ENCODE results near the gene MYL10. TPM values are rescaled to one million over a fixed set of nuclear protein-coding genes. Genes with fewer than 3 reads are reported as not detected.

Gene MYL10
- polyA plus RNA-seq, 4 donors: not detected

DNA sequence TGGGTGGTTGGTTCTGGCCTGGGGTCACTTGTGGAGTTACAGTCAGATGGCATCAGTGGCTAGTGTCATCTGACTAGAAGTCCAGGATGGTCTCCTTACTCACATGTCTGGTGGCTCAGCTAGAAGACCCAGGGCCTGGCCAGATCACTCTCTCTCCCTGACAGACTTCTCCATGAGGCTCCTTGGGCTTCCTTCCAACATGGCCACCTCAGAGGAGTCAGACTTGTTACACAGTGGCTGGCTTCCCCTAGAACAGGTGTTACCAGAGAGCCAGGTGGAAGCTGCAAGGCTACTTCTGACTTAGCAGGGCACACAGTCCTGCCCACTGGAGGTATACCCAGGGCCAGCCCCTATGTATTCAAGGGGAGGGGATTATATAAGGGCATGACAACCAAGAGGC lies 44.2 kb upstream of the MYL10 start:
- FAIRE-seq: no peak
- no peak for DNase-seq
- H3K9me3 ChIP-seq (ENCODE audit: control insufficient read depth in 2 of 2, insufficient read depth in 1 of 2, low read depth in 1 of 2, low read length in 1 of 2): peaks cover 0 to 7% of the 10 kb centered on the region in 2 donors
- H3K4me3 ChIP-seq (ENCODE audit: low read depth in 1 of 3, low read length in 3 of 3): no peak overlapping the region
- H3K27me3 ChIP-seq (ENCODE audit: control insufficient read depth in 3 of 3, insufficient read depth in 3 of 3, low read length in 3 of 3): no peaks in the 10 kb centered on the region
- H3K36me3 ChIP-seq (ENCODE audit: control insufficient read depth in 3 of 3, insufficient read depth in 2 of 3, low read depth in 1 of 3, low read length in 3 of 3): no peaks in the 10 kb centered on the region
- H3K27ac ChIP-seq (ENCODE audit: low read depth in 1 of 3, low read length in 2 of 3): no peak overlapping the region
- no peaks in the 10 kb centered on the region for H3K4me1 ChIP-seq (ENCODE audit: control insufficient read depth in 3 of 3, insufficient read depth in 2 of 3, low read depth in 1 of 3, low read length in 2 of 3)

DNA sequence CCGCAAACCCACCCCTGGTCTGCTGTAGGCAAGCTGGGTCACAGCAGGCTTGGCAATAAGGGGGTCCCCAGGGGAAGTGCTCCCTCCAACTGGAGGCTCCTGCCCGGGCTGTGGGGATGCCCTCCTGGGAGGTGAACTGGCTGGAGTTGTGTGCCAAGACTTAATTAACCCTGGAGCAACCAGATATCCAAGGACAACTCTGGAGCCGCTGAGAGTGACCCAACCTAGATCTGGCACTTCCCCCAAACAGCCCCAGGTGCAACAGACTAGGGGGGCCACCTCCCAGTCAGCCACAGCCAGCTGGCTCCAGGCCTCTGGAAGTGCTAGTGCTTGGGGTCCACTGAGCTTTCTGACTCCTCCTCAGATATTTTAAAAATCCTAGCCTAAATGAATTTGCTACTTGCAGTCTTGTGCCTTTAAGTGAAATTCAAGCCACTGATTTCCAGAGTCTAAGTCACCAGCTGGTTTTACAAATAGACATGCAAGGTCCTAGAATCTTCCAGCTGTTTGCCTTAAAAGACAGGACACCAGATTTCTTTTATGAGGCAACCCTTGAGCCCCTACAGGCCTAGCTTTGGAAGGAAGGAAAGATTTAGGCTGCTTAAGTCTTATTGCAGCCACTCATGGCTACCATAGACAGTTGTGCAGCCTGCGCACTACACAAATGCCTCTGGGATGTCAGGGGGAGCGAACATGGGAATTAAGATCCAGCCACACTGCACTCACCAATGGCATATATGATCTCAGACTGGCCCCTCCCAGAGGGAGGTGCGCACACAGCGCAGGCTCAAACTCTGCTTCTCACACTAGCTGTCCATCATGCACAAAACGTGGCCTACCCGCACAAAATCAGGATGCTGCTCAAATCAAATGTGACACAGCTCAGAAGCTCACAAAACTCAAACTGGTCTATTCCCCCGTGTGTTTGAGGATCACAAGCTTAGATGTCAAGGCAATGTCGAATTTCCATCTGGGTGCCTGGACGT lies 42.6 kb upstream of the MYL10 start:
- Histone ChIP-seq H3K27me3 (ENCODE audit: control insufficient read depth in 3 of 3, insufficient read depth in 3 of 3, low read length in 3 of 3) (no peaks in the 10 kb centered on the region), H3K4me3 (ENCODE audit: low read depth in 1 of 3, low read length in 3 of 3) (no peak overlapping the region), H3K9me3 (ENCODE audit: control insufficient read depth in 2 of 2, insufficient read depth in 1 of 2, low read depth in 1 of 2, low read length in 1 of 2) (peaks cover 0 to 7% of the 10 kb centered on the region in 2 donors), H3K36me3 (ENCODE audit: control insufficient read depth in 3 of 3, insufficient read depth in 2 of 3, low read depth in 1 of 3, low read length in 3 of 3) (no peaks in the 10 kb centered on the region), H3K4me1 (ENCODE audit: control insufficient read depth in 3 of 3, insufficient read depth in 2 of 3, low read depth in 1 of 3, low read length in 2 of 3) (no peaks in the 10 kb centered on the region), H3K27ac (ENCODE audit: low read depth in 1 of 3, low read length in 2 of 3) (no peak overlapping the region)
- no peak for DNase-seq
- WGBS, 3 donors: 68 to 78% (median 77%) methylated on average over 12 of the region's 12 CpGs
- FAIRE-seq: no peak

- Histone ChIP-seq H3K4me1 (ENCODE audit: control insufficient read depth in 3 of 3, insufficient read depth in 2 of 3, low read depth in 1 of 3, low read length in 2 of 3) (no peaks in the 10 kb centered on the region), H3K4me3 (ENCODE audit: low read depth in 1 of 3, low read length in 3 of 3) (no peak overlapping the region), H3K9me3 (ENCODE audit: control insufficient read depth in 2 of 2, insufficient read depth in 1 of 2, low read depth in 1 of 2, low read length in 1 of 2) (peaks cover 0 to 7% of the 10 kb centered on the region in 2 donors), H3K27me3 (ENCODE audit: control insufficient read depth in 3 of 3, insufficient read depth in 3 of 3, low read length in 3 of 3) (no peaks in the 10 kb centered on the region), H3K36me3 (ENCODE audit: control insufficient read depth in 3 of 3, insufficient read depth in 2 of 3, low read depth in 1 of 3, low read length in 3 of 3) (no peaks in the 10 kb centered on the region), H3K27ac (ENCODE audit: low read depth in 1 of 3, low read length in 2 of 3) (no peak overlapping the region)
- DNase-seq: peak in 1 of 2 donors; percentile 25
- no peak for FAIRE-seq
- 77 to 79% (median 78%) methylated on average over 1 of the region's 1 CpG for WGBS, 3 donors
Observed at GRCh38 chr7:101669307-101669706, 40.2 kb upstream of the MYL10 start.

DNA sequence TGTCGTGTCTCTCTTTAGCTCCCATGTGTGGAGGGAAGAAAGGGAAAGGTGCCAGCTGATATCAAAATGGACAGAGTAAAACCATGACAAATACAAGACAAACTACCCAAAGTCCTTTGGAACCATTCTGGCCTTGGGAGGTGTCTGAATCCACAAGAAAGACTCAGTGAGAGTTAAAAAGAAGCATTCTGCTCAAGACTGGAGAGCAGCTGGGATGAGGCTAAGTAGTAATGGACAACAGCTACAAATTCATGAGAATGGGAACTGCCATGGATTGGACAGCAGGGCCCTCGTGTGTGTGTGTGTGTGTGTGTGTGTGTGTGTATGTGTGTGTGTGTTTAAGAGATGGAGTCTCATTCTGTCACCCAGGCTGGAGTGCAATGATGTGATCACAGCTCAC lies 39.6 kb upstream of the MYL10 start:
- 91 to 100% (median 92%) methylated on average over 2 of the region's 2 CpGs for WGBS, 3 donors
- Histone ChIP-seq H3K27ac (ENCODE audit: low read depth in 1 of 3, low read length in 2 of 3) (no peak overlapping the region), H3K4me1 (ENCODE audit: control insufficient read depth in 3 of 3, insufficient read depth in 2 of 3, low read depth in 1 of 3, low read length in 2 of 3) (no peaks in the 10 kb centered on the region), H3K9me3 (ENCODE audit: control insufficient read depth in 2 of 2, insufficient read depth in 1 of 2, low read depth in 1 of 2, low read length in 1 of 2) (peaks cover 0 to 7% of the 10 kb centered on the region in 2 donors), H3K27me3 (ENCODE audit: control insufficient read depth in 3 of 3, insufficient read depth in 3 of 3, low read length in 3 of 3) (no peaks in the 10 kb centered on the region), H3K4me3 (ENCODE audit: low read depth in 1 of 3, low read length in 3 of 3) (no peak overlapping the region), H3K36me3 (ENCODE audit: control insufficient read depth in 3 of 3, insufficient read depth in 2 of 3, low read depth in 1 of 3, low read length in 3 of 3) (no peaks in the 10 kb centered on the region)
- DNase-seq (no peak), FAIRE-seq (no peak)

GRCh38 chr7:101667920-101668319 lies 38.8 kb upstream of the MYL10 start:
- 51 to 67% (median 58%) methylated on average over 3 of the region's 3 CpGs for WGBS, 3 donors
- Histone ChIP-seq H3K9me3 (ENCODE audit: control insufficient read depth in 2 of 2, insufficient read depth in 1 of 2, low read depth in 1 of 2, low read length in 1 of 2) (peaks cover 0 to under 1% of the 10 kb centered on the region in 2 donors), H3K27ac (ENCODE audit: low read depth in 1 of 3, low read length in 2 of 3) (no peak overlapping the region), H3K4me1 (ENCODE audit: control insufficient read depth in 3 of 3, insufficient read depth in 2 of 3, low read depth in 1 of 3, low read length in 2 of 3) (no peaks in the 10 kb centered on the region), H3K27me3 (ENCODE audit: control insufficient read depth in 3 of 3, insufficient read depth in 3 of 3, low read length in 3 of 3) (no peaks in the 10 kb centered on the region), H3K4me3 (ENCODE audit: low read depth in 1 of 3, low read length in 3 of 3) (no peak overlapping the region), H3K36me3 (ENCODE audit: control insufficient read depth in 3 of 3, insufficient read depth in 2 of 3, low read depth in 1 of 3, low read length in 3 of 3) (no peaks in the 10 kb centered on the region)
- FAIRE-seq (no peak), DNase-seq (no peak)

DNA sequence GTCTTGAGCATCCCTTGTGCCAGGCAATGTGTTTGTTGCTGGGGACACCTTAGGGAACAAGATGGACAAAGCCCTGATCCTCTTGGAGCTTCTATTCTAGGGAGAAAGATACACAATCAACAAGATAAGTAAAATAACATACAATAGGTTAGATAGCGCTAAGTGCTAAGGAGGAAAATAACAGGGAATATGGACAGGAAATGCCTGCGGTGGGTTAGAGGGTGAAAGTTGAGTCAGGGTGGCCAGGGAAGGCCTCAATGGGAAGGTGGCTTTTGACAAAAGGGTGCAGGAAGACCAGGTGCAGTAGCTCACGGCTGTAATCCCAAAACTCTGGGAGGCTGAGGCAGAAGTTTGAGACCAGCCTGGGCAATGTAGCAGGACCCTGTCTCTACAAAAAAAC lies 38.3 kb upstream of the MYL10 start:
- 79 to 86% (median 84%) methylated on average over 3 of the region's 3 CpGs for WGBS, 3 donors
- FAIRE-seq (no peak), DNase-seq (no peak)
- Histone ChIP-seq H3K9me3 (ENCODE audit: control insufficient read depth in 2 of 2, insufficient read depth in 1 of 2, low read depth in 1 of 2, low read length in 1 of 2) (no peaks in the 10 kb centered on the region), H3K27ac (ENCODE audit: low read depth in 1 of 3, low read length in 2 of 3) (no peak overlapping the region), H3K4me3 (ENCODE audit: low read depth in 1 of 3, low read length in 3 of 3) (no peak overlapping the region), H3K36me3 (ENCODE audit: control insufficient read depth in 3 of 3, insufficient read depth in 2 of 3, low read depth in 1 of 3, low read length in 3 of 3) (no peaks in the 10 kb centered on the region), H3K27me3 (ENCODE audit: control insufficient read depth in 3 of 3, insufficient read depth in 3 of 3, low read length in 3 of 3) (no peaks in the 10 kb centered on the region), H3K4me1 (ENCODE audit: control insufficient read depth in 3 of 3, insufficient read depth in 2 of 3, low read depth in 1 of 3, low read length in 2 of 3) (no peaks in the 10 kb centered on the region)

DNA sequence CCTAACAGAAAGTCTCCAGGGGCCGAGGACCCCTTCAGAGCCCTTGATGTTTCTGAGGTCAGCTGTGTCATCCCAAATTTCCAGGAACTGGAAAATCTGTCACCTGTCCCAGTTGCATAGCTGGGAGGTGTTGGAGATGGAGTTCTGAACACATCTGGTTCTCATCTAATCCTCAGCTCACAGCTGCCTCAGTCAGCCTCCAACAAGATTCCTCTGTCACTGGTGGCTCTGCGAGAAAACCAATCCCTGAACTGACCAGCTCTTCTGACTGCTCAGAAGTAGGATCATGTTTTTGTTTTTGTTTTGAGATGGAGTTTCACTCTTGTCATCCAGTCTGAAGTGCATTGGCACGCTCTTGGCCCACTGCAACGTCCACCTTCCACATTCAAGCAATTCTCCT lies 37.6 kb upstream of the MYL10 start:
- H3K27me3 ChIP-seq (ENCODE audit: control insufficient read depth in 3 of 3, insufficient read depth in 3 of 3, low read length in 3 of 3): no peaks in the 10 kb centered on the region
- no peak overlapping the region for H3K4me3 ChIP-seq (ENCODE audit: low read depth in 1 of 3, low read length in 3 of 3)
- FAIRE-seq (no peak), DNase-seq (no peak)
- WGBS, 3 donors: 68 to 81% (median 75%) methylated on average over 4 of the region's 4 CpGs
- no peaks in the 10 kb centered on the region for H3K36me3 ChIP-seq (ENCODE audit: control insufficient read depth in 3 of 3, insufficient read depth in 2 of 3, low read depth in 1 of 3, low read length in 3 of 3)
- H3K27ac ChIP-seq (ENCODE audit: low read depth in 1 of 3, low read length in 2 of 3): no peak overlapping the region
- H3K4me1 ChIP-seq (ENCODE audit: control insufficient read depth in 3 of 3, insufficient read depth in 2 of 3, low read depth in 1 of 3, low read length in 2 of 3): no peaks in the 10 kb centered on the region
- no peaks in the 10 kb centered on the region for H3K9me3 ChIP-seq (ENCODE audit: control insufficient read depth in 2 of 2, insufficient read depth in 1 of 2, low read depth in 1 of 2, low read length in 1 of 2)

DNA sequence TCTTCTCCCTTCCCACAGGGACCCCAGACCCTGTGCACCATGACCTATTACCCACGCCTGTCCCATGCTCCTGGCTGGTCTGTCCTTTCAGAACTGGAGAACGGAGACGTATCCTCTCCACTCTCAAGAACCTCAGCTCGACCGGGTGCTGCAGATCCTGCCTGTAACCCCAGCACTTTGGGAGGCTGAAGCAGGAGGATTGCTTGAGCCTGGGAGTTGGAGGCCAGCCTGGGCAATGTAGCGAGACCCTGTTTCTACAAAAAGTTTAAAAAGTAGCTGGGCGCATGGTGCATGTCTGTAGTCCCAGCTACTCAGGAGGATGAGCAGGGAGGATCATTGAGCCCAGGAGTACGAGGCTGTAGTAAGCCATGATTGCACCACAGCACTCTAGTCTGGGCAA lies 37.2 kb upstream of the MYL10 start:
- Histone ChIP-seq H3K27ac (ENCODE audit: low read depth in 1 of 3, low read length in 2 of 3) (no peak overlapping the region), H3K9me3 (ENCODE audit: control insufficient read depth in 2 of 2, insufficient read depth in 1 of 2, low read depth in 1 of 2, low read length in 1 of 2) (no peaks in the 10 kb centered on the region), H3K27me3 (ENCODE audit: control insufficient read depth in 3 of 3, insufficient read depth in 3 of 3, low read length in 3 of 3) (no peaks in the 10 kb centered on the region), H3K36me3 (ENCODE audit: control insufficient read depth in 3 of 3, insufficient read depth in 2 of 3, low read depth in 1 of 3, low read length in 3 of 3) (no peaks in the 10 kb centered on the region), H3K4me3 (ENCODE audit: low read depth in 1 of 3, low read length in 3 of 3) (no peak overlapping the region), H3K4me1 (ENCODE audit: control insufficient read depth in 3 of 3, insufficient read depth in 2 of 3, low read depth in 1 of 3, low read length in 2 of 3) (no peaks in the 10 kb centered on the region)
- FAIRE-seq (no peak), DNase-seq (no peak)
- WGBS, 3 donors: 80 to 89% (median 86%) methylated on average over 8 of the region's 8 CpGs
